Right atrium auricular region (tissue), 2 donors: Measurements from ENCODE around the gene TMCC3. TPM values are rescaled to one million over a fixed set of nuclear protein-coding genes. Genes with fewer than 3 reads are reported as not detected.
A peak's percentile ranks its signal among the peaks of the same experiment; 100 is the strongest.

Experiments
- DNase-seq: peaks from one replicate; pipeline ENCODE4 v3.0.0-alpha.2; 2019; ENCODE audit warnings: low spot score
- H3K27ac ChIP-seq, 2 donors: fragments of 200-600 bp; sonication (generic); 1 replicate in 1 of 2; 2 replicates in 1 of 2; pipeline ENCODE4 v1.5.1; 2016 to 2019
- H3K27me3 ChIP-seq, 2 donors: fragments of 200-600 bp; sonication (generic); one replicate each; pipeline versions ENCODE4 v1.5.1 to v1.6.0; 2017 to 2019
- H3K36me3 ChIP-seq: fragments of 200-600 bp; sonication (generic); one replicate; pipeline ENCODE4 v1.5.1; 2016
- H3K4me1 ChIP-seq, 2 donors: fragments of 200-600 bp; sonication (generic); one replicate each; pipeline versions ENCODE4 v1.5.1 to v1.6.0; 2017 to 2019
- H3K4me3 ChIP-seq, 2 donors: fragments of 200-600 bp; sonication (generic); 1 replicate in 1 of 2; 2 replicates in 1 of 2; pipeline ENCODE4 v1.5.1; 2017 to 2019; ENCODE audit warnings: mild to moderate bottlenecking in 1 of 2, moderate library complexity in 1 of 2
- H3K9me3 ChIP-seq, 2 donors: fragments of 200-600 bp; sonication (generic); one replicate each; pipeline ENCODE4 v1.5.1; 2019
- total RNA-seq, 2 donors: library from RNA; depleted of rRNA; stranded (reverse); fragments of >200 nt; gene quantifications; one replicate each; pipeline ENCODE4 v1.1.0, GENCODE V29; 2016
- TF ChIP-seq, protein P1 (sequence below), 2 donors: fragments of 200-600 bp; sonication (generic); IDR thresholded peaks; one replicate each; pipeline ENCODE4 v1.5.1; 2019; ENCODE audit warnings: antibody characterized with exemption in 2 of 2

Gene TMCC3
- total RNA-seq, 2 donors from 2014 or later: 4.4 to 4.7 TPM

DNA sequence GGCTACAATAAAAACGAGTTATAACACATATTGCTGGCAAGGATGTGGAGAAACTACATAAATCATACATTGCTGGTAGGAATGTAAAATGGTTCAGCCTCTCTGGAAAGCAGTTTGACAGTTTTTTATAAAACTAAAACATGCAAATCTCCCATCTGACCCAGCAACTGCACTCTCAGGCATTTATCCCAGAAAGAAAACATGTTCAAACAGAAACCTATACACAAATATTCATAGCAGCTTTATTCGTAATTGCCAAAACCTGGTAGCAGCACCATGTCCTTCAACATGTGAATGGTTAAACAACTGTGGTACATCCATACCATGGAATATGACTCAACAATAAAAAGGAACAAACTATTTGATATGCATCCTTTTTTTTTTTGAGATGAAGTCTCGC lies 10.1 kb upstream of the TMCC3 start:
- TF ChIP-seq, protein P1, sequence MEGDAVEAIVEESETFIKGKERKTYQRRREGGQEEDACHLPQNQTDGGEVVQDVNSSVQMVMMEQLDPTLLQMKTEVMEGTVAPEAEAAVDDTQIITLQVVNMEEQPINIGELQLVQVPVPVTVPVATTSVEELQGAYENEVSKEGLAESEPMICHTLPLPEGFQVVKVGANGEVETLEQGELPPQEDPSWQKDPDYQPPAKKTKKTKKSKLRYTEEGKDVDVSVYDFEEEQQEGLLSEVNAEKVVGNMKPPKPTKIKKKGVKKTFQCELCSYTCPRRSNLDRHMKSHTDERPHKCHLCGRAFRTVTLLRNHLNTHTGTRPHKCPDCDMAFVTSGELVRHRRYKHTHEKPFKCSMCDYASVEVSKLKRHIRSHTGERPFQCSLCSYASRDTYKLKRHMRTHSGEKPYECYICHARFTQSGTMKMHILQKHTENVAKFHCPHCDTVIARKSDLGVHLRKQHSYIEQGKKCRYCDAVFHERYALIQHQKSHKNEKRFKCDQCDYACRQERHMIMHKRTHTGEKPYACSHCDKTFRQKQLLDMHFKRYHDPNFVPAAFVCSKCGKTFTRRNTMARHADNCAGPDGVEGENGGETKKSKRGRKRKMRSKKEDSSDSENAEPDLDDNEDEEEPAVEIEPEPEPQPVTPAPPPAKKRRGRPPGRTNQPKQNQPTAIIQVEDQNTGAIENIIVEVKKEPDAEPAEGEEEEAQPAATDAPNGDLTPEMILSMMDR (IDR thresholded peaks at IDR 0.05): no peak
- no peaks in the 10 kb centered on the region for H3K9me3 ChIP-seq

DNA sequence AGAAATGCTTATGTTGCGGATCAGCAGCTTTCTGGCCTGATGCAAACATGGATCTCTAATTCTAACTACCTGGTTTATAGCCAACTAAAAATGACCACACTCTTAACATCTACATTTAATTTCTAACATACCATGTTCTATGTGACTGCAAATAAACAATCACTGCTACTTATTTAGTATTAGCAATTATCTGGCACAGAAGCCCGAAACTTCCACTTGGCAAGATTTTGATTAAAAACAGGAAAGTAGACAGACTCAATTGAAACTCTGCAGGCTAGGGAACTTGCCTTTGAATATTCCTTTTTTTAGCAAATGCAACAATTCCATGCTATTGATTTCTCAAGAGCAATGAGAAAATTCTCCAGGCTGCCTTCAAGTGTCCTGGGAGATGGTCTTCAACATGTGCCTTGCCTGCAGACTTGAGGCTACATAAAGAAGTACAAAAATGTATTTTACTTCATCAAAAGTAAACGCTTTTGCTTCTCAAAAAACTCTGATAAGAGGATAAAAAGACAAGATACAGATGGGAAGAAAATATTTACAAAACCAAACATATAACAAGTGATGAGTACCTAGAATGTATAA lies 9.1 kb upstream of the TMCC3 start:
- H3K4me3 ChIP-seq: no peak overlapping the region
- H3K36me3 ChIP-seq: no peaks in the 10 kb centered on the region
- H3K27me3 ChIP-seq: no peaks in the 10 kb centered on the region
- H3K4me1 ChIP-seq: no peaks in the 10 kb centered on the region
- TF ChIP-seq, protein P1 (IDR thresholded peaks at IDR 0.05): no peak
- no peaks in the 10 kb centered on the region for H3K9me3 ChIP-seq
- no peak overlapping the region for H3K27ac ChIP-seq
- no peak for DNase-seq

More for the DNA sequence above, 10.1 kb upstream of the TMCC3 start:
- no peaks in the 10 kb centered on the region for H3K36me3 ChIP-seq
- no peak for DNase-seq
- no peaks in the 10 kb centered on the region for H3K27me3 ChIP-seq
- no peaks in the 10 kb centered on the region for H3K4me1 ChIP-seq
- H3K4me3 ChIP-seq: no peak overlapping the region
- no peak overlapping the region for H3K27ac ChIP-seq

DNA sequence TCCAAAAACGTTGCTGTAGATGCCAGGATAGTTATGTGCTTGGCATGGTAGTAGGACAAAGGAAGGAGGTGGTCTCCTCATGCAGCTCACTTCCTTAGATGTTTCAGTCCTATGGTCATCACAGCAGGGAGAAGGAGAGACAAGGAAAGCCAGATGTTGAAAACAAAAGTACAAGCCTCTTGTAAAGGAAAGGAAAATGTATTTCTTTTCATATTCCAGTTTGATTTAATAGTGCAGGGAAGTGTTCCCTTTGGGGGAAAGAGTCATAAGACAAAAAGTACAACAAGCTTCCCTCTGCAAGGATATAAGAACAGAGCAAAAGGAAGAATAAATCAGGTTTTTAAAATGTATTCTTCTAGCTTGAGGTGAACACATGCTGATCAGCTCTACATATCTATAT lies 8.6 kb upstream of the TMCC3 start:
- no peaks in the 10 kb centered on the region for H3K36me3 ChIP-seq
- TF ChIP-seq, protein P1 (IDR thresholded peaks at IDR 0.05): no peak
- H3K27ac ChIP-seq: no peak overlapping the region
- H3K4me1 ChIP-seq: no peaks in the 10 kb centered on the region
- no peaks in the 10 kb centered on the region for H3K27me3 ChIP-seq
- no peak overlapping the region for H3K4me3 ChIP-seq
- no peaks in the 10 kb centered on the region for H3K9me3 ChIP-seq
- DNase-seq: no peak

DNA sequence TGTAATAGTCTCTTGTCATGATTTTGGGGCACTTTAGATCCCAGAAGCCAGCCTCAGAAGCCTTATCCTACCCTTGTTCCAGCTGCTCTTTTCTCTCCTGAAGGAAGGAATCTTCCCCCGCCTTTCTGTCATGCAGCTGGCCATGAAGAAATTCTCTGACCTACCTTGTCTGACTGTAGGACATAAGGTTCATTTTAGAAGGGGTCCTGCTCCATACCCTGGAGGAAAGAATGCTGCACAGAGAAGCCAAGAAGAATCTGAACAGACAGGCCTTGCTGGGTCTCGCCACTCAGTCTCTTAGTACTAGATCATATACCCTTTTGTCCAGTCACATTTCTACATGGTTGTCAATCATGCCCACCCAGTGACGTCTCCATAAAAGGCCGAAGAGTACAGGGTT lies 6.2 kb upstream of the TMCC3 start:
- Histone ChIP-seq H3K4me1 (no peaks in the 10 kb centered on the region), H3K36me3 (no peaks in the 10 kb centered on the region), H3K9me3 (no peaks in the 10 kb centered on the region), H3K4me3 (no peak overlapping the region), H3K27ac (no peak overlapping the region), H3K27me3 (no peaks in the 10 kb centered on the region)
- DNase-seq: no peak
- TF ChIP-seq, protein P1 (IDR thresholded peaks at IDR 0.05): no peak

DNA sequence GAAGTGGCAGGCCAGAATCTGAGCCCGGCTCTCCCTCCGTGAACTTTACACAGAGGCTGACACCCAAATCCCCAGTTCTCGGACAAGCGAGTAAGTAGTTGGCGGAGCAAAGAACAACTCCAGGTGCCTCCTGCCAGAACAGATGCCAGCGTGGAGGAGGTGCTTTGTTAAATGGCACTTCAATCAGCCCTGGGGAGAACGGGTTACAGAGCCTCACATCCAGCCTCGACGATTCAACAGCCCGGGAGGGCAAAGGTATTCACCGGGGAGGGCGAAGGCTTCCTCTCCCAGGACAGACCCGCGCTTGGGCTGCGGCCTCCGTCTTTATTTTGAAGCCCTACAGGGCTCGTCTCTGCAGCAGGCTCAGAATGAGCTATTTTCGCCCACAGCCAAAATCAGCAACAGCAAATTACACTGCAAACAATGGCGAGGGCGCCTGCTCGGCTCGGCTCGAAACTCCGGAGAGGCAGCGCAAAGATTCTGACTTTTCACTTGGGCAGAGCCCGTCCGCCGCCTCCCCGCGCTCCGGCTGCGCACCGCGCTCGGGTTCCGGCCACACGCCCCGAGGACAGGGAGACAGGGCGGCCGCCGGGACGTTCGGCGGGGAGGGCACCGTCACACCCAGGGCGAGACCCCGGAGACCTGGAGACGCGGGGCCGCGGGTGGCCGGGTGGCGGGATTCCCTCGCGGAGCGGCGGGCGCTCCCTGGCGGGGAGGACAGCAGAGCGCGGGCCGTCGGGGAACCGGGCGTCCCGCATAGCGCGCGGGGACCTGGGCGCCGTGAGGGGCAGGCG lies 811 bp downstream of the TMCC3 start:
- no peaks in the 10 kb centered on the region for H3K9me3 ChIP-seq
- peak overlapping the region; percentile 38 to 81 for H3K27ac ChIP-seq
- TF ChIP-seq, protein P1 (IDR thresholded peaks at IDR 0.05): peak; percentile 25 to 64
- no peaks in the 10 kb centered on the region for H3K27me3 ChIP-seq
- H3K4me1 ChIP-seq: peaks cover 0 to 16% of the 10 kb centered on the region in 2 donors
- no peaks in the 10 kb centered on the region for H3K36me3 ChIP-seq
- H3K4me3 ChIP-seq: peak overlapping the region; percentile 57 to 76
- no peak for DNase-seq
